Placental epithelial cell (primary cell): ENCODE measurements around the gene CD300LB. TPM values are rescaled to one million over a fixed set of nuclear protein-coding genes. Genes with fewer than 3 reads are reported as not detected.

Experiments used
- total RNA-seq: library from RNA; depleted of rRNA; stranded (reverse); fragments of >200 nt; gene quantifications from 2 replicates; pipeline ENCODE4 v1.2.3, GENCODE V29; 2012

CD300LB gene
- not detected in 2 replicates for total RNA-seq

GRCh38 chr17:74531231-74531761, at the start of gene CD300LB:
Gene CD300LB (minus strand): TSS chr17:74531475. CDS start chr17:74531350, 125 bp downstream.

GRCh38 chr17:74567397-74567796, 36.1 kb upstream of the CD300LB start, which contains the start of gene CD300H:
Gene CD300H (minus strand): TSS chr17:74567509.

GRCh38 chr17:74545843-74546230, 14.6 kb upstream of the CD300LB start, which contains the start of gene CD300C:
Gene CD300C (minus strand): TSS chr17:74546115. CDS start chr17:74545782, 333 bp downstream.

Other genes starting within 250 kb of the CD300LB start
- gene KIF19, start 205.2 kb downstream of the CD300LB start, total RNA-seq: not detected in 2 replicates
- gene BTBD17, start 169.6 kb downstream of the CD300LB start, total RNA-seq: not detected in 2 replicates
- not detected in 2 replicates for gene GPR142, start 164.0 kb downstream of the CD300LB start, total RNA-seq
- gene GPRC5C, start 99.4 kb downstream of the CD300LB start, total RNA-seq: 2.0 and 2.8 TPM in 2 replicates
- not detected in 2 replicates for gene CD300A, start 64.8 kb downstream of the CD300LB start, total RNA-seq
- not detected in 2 replicates for gene CD300C, start 14.6 kb upstream of the CD300LB start, total RNA-seq
- not detected in 2 replicates for gene CD300H, start 36.0 kb upstream of the CD300LB start, total RNA-seq
- not detected in 2 replicates for gene CD300LD, start 60.8 kb upstream of the CD300LB start, total RNA-seq
- not detected in 2 replicates for gene CD300E, start 92.3 kb upstream of the CD300LB start, total RNA-seq
- gene CD300LF, start 181.4 kb upstream of the CD300LB start, total RNA-seq: not detected in 2 replicates
- gene RAB37, start 205.8 kb upstream of the CD300LB start, total RNA-seq: under 0.01 TPM in 1 of 2 replicates, not detected in the other
- 22.0 and 24.5 TPM in 2 replicates for gene NHERF1, start 217.2 kb upstream of the CD300LB start, total RNA-seq
- 34.2 and 45.9 TPM in 2 replicates for gene NAT9, start 244.9 kb upstream of the CD300LB start, total RNA-seq